Measurements from ENCODE around the gene OMA1. TPM values are rescaled to one million over a fixed set of nuclear protein-coding genes. Genes with fewer than 3 reads are reported as not detected.

Gene OMA1
- total RNA-seq, 1 donor from 2014 or later: 32.0 TPM

- no peak for DNase-seq (ENCODE audit: low spot score, unreplicated experiment)
- no peak overlapping the region for H3K4me3 Mint-ChIP-seq (ENCODE audit: low read depth)
- no peaks in the 10 kb centered on the region for H3K9me3 Mint-ChIP-seq (ENCODE audit: low read depth)
- H3K4me1 Mint-ChIP-seq (ENCODE audit: low read depth): peaks cover 5% of the 10 kb centered on the region
- no peaks in the 10 kb centered on the region for H3K36me3 Mint-ChIP-seq (ENCODE audit: insufficient read depth)
- no peak for TF ChIP-seq CTCF (IDR thresholded peaks at IDR 0.05; ENCODE audit: unreplicated experiment)
- no peaks in the 10 kb centered on the region for H3K27me3 Mint-ChIP-seq
- H3K27ac Mint-ChIP-seq: no peak overlapping the region
These were observed 112.3 kb downstream of the OMA1 start for GRCh38 chr1:58434181-58434580.

- Mint-ChIP-seq H3K4me3 (ENCODE audit: low read depth) (no peak overlapping the region), H3K9me3 (ENCODE audit: low read depth) (no peaks in the 10 kb centered on the region), H3K27me3 (no peaks in the 10 kb centered on the region), H3K4me1 (ENCODE audit: low read depth) (peaks cover 5% of the 10 kb centered on the region), H3K36me3 (ENCODE audit: insufficient read depth) (no peaks in the 10 kb centered on the region), H3K27ac (no peak overlapping the region)
- DNase-seq (ENCODE audit: low spot score, unreplicated experiment): no peak
- TF ChIP-seq CTCF (IDR thresholded peaks at IDR 0.05; ENCODE audit: unreplicated experiment): no peak
These were observed 113.5 kb downstream of the OMA1 start for GRCh38 chr1:58432851-58433668.

- no peak for DNase-seq (ENCODE audit: low spot score, unreplicated experiment)
- no peak for TF ChIP-seq CTCF (IDR thresholded peaks at IDR 0.05; ENCODE audit: unreplicated experiment)
- Mint-ChIP-seq H3K27ac (no peak overlapping the region), H3K9me3 (ENCODE audit: low read depth) (no peaks in the 10 kb centered on the region), H3K4me1 (ENCODE audit: low read depth) (peaks cover 5% of the 10 kb centered on the region), H3K27me3 (no peaks in the 10 kb centered on the region), H3K36me3 (ENCODE audit: insufficient read depth) (no peaks in the 10 kb centered on the region), H3K4me3 (ENCODE audit: low read depth) (no peak overlapping the region)
These were observed 114.5 kb downstream of the OMA1 start for GRCh38 chr1:58431901-58432620.

Other genes starting within 250 kb of the OMA1 start
- gene TACSTD2, start 30.5 kb upstream of the OMA1 start, total RNA-seq: 22.7 and 22.8 TPM in 2 replicates
- 75.4 and 75.8 TPM in 2 replicates for gene MYSM1, start 153.3 kb upstream of the OMA1 start, total RNA-seq
- gene JUN, start 237.3 kb upstream of the OMA1 start, total RNA-seq: 93.8 and 107 TPM in 2 replicates

Measured in progenitor cell of endocrine pancreas (in vitro differentiated cells).